ENCODE data around the gene PIEZO2.
"Not testable (repeated sequence)": the region's sequence is repeated elsewhere in the genome, so short reads cannot be mapped to it uniquely, and the experiment has no call there.

PIEZO2 gene

GRCh38 chr18:10919851-10920250 is 229.5 kb downstream of the PIEZO2 start:
- peak overlapping the region; percentile 46; the same call in 1 of the 2 replicates for H3K4me3 ChIP-seq
- H3K9me3 ChIP-seq (ENCODE audit: low read depth, low read length): no peaks in the 10 kb centered on the region
- H3K9ac ChIP-seq (ENCODE audit: insufficient read length): no peak overlapping the region
- no peak for TF ChIP-seq FOXP2 (optimal IDR thresholded peaks at IDR 0.05; ENCODE audit: control extremely low read depth, extremely low read length, insufficient read depth)
- TF ChIP-seq POLR2AphosphoS5 (IDR thresholded peaks at IDR 0.05; ENCODE audit: borderline replicate concordance, low read depth, low read length): no peak
- no peak for TF ChIP-seq EZH2 (IDR thresholded peaks at IDR 0.05)
- DNase-seq (ENCODE audit: low read depth, low spot score): no peak
- no peaks in the 10 kb centered on the region for H3K36me3 ChIP-seq (ENCODE audit: insufficient read depth, low read length)
- H3K27ac ChIP-seq: no peak overlapping the region

GRCh38 chr18:10916865-10917264 is 232.5 kb downstream of the PIEZO2 start:
- TF ChIP-seq FOXP2 (optimal IDR thresholded peaks at IDR 0.05; ENCODE audit: control extremely low read depth, extremely low read length, insufficient read depth) (no peak), POLR2AphosphoS5 (IDR thresholded peaks at IDR 0.05; ENCODE audit: borderline replicate concordance, low read depth, low read length) (no peak), EZH2 (IDR thresholded peaks at IDR 0.05) (no peak)
- no peaks in the 10 kb centered on the region for H3K36me3 ChIP-seq (ENCODE audit: insufficient read depth, low read length)
- H3K9ac ChIP-seq (ENCODE audit: insufficient read length): no peak overlapping the region
- H3K9me3 ChIP-seq (ENCODE audit: low read depth, low read length): no peaks in the 10 kb centered on the region
- no peak overlapping the region for H3K4me3 ChIP-seq
- DNase-seq (ENCODE audit: low read depth, low spot score): no peak
- no peak overlapping the region for H3K27ac ChIP-seq

- Histone ChIP-seq H3K9ac (ENCODE audit: insufficient read length) (no peak overlapping the region), H3K36me3 (ENCODE audit: insufficient read depth, low read length) (no peaks in the 10 kb centered on the region), H3K9me3 (ENCODE audit: low read depth, low read length) (no peaks in the 10 kb centered on the region), H3K27ac (no peak overlapping the region), H3K4me3 (no peak overlapping the region)
- DNase-seq (ENCODE audit: low read depth, low spot score): no peak
- TF ChIP-seq POLR2AphosphoS5 (IDR thresholded peaks at IDR 0.05; ENCODE audit: borderline replicate concordance, low read depth, low read length) (no peak), FOXP2 (optimal IDR thresholded peaks at IDR 0.05; ENCODE audit: control extremely low read depth, extremely low read length, insufficient read depth) (no peak), EZH2 (IDR thresholded peaks at IDR 0.05) (no peak)
Observed at GRCh38 chr18:10916387-10916786, 233.0 kb downstream of the PIEZO2 start.

GRCh38 chr18:10915748-10916147 is 233.6 kb downstream of the PIEZO2 start:
- H3K36me3 ChIP-seq (ENCODE audit: insufficient read depth, low read length); H3K9ac ChIP-seq (ENCODE audit: insufficient read length); H3K9me3 ChIP-seq (ENCODE audit: low read depth, low read length); H3K4me3 ChIP-seq; DNase-seq (ENCODE audit: low read depth, low spot score); H3K27ac ChIP-seq: not testable (repeated sequence)

GRCh38 chr18:10914610-10915009 is 234.8 kb downstream of the PIEZO2 start:
- H3K36me3 ChIP-seq (ENCODE audit: insufficient read depth, low read length); H3K9me3 ChIP-seq (ENCODE audit: low read depth, low read length); H3K4me3 ChIP-seq; H3K27ac ChIP-seq; H3K9ac ChIP-seq (ENCODE audit: insufficient read length); DNase-seq (ENCODE audit: low read depth, low spot score): not testable (repeated sequence)

GRCh38 chr18:10913919-10914318 is 235.4 kb downstream of the PIEZO2 start:
- no peak overlapping the region for H3K9ac ChIP-seq (ENCODE audit: insufficient read length)
- H3K36me3 ChIP-seq (ENCODE audit: insufficient read depth, low read length): no peaks in the 10 kb centered on the region
- H3K27ac ChIP-seq: no peak overlapping the region

GRCh38 chr18:10912790-10913545 is 236.4 kb downstream of the PIEZO2 start:
- TF ChIP-seq POLR2AphosphoS5 (IDR thresholded peaks at IDR 0.05; ENCODE audit: borderline replicate concordance, low read depth, low read length) (no peak), FOXP2 (optimal IDR thresholded peaks at IDR 0.05; ENCODE audit: control extremely low read depth, extremely low read length, insufficient read depth) (no peak), EZH2 (IDR thresholded peaks at IDR 0.05) (no peak)
- H3K9ac ChIP-seq (ENCODE audit: insufficient read length): no peak overlapping the region
- H3K36me3 ChIP-seq (ENCODE audit: insufficient read depth, low read length): no peaks in the 10 kb centered on the region
- no peak overlapping the region for H3K4me3 ChIP-seq
- no peaks in the 10 kb centered on the region for H3K9me3 ChIP-seq (ENCODE audit: low read depth, low read length)
- DNase-seq (ENCODE audit: low read depth, low spot score): no peak
- no peak overlapping the region for H3K27ac ChIP-seq

More at GRCh38 chr18:10913919-10914318, 235.4 kb downstream of the PIEZO2 start:
- no peak for DNase-seq (ENCODE audit: low read depth, low spot score)
- H3K4me3 ChIP-seq: no peak overlapping the region
- no peak for TF ChIP-seq EZH2 (IDR thresholded peaks at IDR 0.05)
- no peak for TF ChIP-seq FOXP2 (optimal IDR thresholded peaks at IDR 0.05; ENCODE audit: control extremely low read depth, extremely low read length, insufficient read depth)
- no peak for TF ChIP-seq POLR2AphosphoS5 (IDR thresholded peaks at IDR 0.05; ENCODE audit: borderline replicate concordance, low read depth, low read length)
- no peaks in the 10 kb centered on the region for H3K9me3 ChIP-seq (ENCODE audit: low read depth, low read length)

GRCh38 chr18:10909724-10910123 is 239.6 kb downstream of the PIEZO2 start:
- Histone ChIP-seq H3K36me3 (ENCODE audit: insufficient read depth, low read length) (no peaks in the 10 kb centered on the region), H3K9me3 (ENCODE audit: low read depth, low read length) (no peaks in the 10 kb centered on the region), H3K9ac (ENCODE audit: insufficient read length) (no peak overlapping the region), H3K27ac (no peak overlapping the region), H3K4me3 (no peak overlapping the region)
- TF ChIP-seq EZH2 (IDR thresholded peaks at IDR 0.05) (no peak), FOXP2 (optimal IDR thresholded peaks at IDR 0.05; ENCODE audit: control extremely low read depth, extremely low read length, insufficient read depth) (no peak), POLR2AphosphoS5 (IDR thresholded peaks at IDR 0.05; ENCODE audit: borderline replicate concordance, low read depth, low read length) (no peak)
- no peak for DNase-seq (ENCODE audit: low read depth, low spot score)

- TF ChIP-seq FOXP2 (optimal IDR thresholded peaks at IDR 0.05; ENCODE audit: control extremely low read depth, extremely low read length, insufficient read depth): no peak
- TF ChIP-seq EZH2 (IDR thresholded peaks at IDR 0.05): no peak
- TF ChIP-seq POLR2AphosphoS5 (IDR thresholded peaks at IDR 0.05; ENCODE audit: borderline replicate concordance, low read depth, low read length): no peak
- DNase-seq (ENCODE audit: low read depth, low spot score): no peak
- no peak overlapping the region for H3K9ac ChIP-seq (ENCODE audit: insufficient read length)
- H3K9me3 ChIP-seq (ENCODE audit: low read depth, low read length): no peaks in the 10 kb centered on the region
- no peak overlapping the region for H3K4me3 ChIP-seq
- H3K36me3 ChIP-seq (ENCODE audit: insufficient read depth, low read length): no peaks in the 10 kb centered on the region
- H3K27ac ChIP-seq: no peak overlapping the region
Observed at GRCh38 chr18:10908760-10909159, 240.6 kb downstream of the PIEZO2 start.

All from SK-N-MC (cell line).